Neural cell (in vitro differentiated cells): ENCODE results near the gene SLC44A5. TPM values are rescaled to one million over a fixed set of nuclear protein-coding genes. Genes with fewer than 3 reads are reported as not detected.

Experiments
- polyA plus RNA-seq: library from polyadenylated mRNA; depleted of rRNA; stranded (reverse); fragments of >200 nt; gene quantifications from 2 replicates; pipeline ENCODE4 v1.2.3, GENCODE V29; 2014
- small RNA-seq, 3 experiments: library from RNA; depleted of rRNA; stranded (forward); fragments of <200 nt; gene quantifications; one replicate each; pipeline ENCODE3, GENCODE V24; 2012

Gene SLC44A5
- polyA plus RNA-seq, 1 donor from 2014 or later, result 53.0 TPM

Small RNA genes lying within 50 kb of the gene (small RNA-seq; reads per million reads assigned to genes)
- 0 reads per million in 3 experiments for gene RNU6-503P
- gene RNU6-622P, result 0 reads per million in 3 experiments

Other genes starting within 250 kb of the SLC44A5 start
- 218 and 230 TPM in 2 replicates for gene ACADM, start 113.6 kb upstream of the SLC44A5 start, polyA plus RNA-seq
- 120 and 132 TPM in 2 replicates for gene RABGGTB, start 175.1 kb upstream of the SLC44A5 start, polyA plus RNA-seq
- gene MSH4, start 185.8 kb upstream of the SLC44A5 start, polyA plus RNA-seq, result 0.43 and 0.48 TPM in 2 replicates